ENCODE data around the gene SORCS1. TPM values are rescaled to one million over a fixed set of nuclear protein-coding genes. Genes with fewer than 3 reads are reported as not detected.
A peak's percentile ranks its signal among the peaks of the same experiment; 100 is the strongest.

Gene SORCS1
- total RNA-seq, 1 experiment from 2014 or later, result 0.11 TPM

DNA sequence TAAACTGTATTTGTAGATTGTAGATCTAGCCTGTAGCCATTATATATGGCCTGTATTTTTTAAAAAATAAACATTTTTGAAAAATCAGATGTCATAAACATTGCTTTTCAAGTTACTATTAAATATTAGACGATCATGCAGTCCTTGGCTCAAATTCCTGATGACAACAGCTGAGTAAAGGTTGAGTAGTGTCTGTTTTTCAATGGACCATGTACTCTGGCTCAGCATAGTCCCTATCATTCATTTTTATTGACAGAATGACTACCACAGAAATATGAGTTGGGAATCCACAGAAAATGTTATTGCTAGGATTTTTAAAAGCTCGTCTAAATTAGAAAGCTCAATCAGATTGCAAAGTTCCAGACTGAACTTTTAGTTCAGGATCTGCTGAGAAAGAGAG, 145.4 kb downstream of the SORCS1 start:
- no peaks in the 10 kb centered on the region for H3F3A ChIP-seq (ENCODE audit: low read length, unreplicated experiment)
- CTCF ChIA-PET, result no interaction called here
- no TSS peak for BruUV-seq (replicated peaks)

DNA sequence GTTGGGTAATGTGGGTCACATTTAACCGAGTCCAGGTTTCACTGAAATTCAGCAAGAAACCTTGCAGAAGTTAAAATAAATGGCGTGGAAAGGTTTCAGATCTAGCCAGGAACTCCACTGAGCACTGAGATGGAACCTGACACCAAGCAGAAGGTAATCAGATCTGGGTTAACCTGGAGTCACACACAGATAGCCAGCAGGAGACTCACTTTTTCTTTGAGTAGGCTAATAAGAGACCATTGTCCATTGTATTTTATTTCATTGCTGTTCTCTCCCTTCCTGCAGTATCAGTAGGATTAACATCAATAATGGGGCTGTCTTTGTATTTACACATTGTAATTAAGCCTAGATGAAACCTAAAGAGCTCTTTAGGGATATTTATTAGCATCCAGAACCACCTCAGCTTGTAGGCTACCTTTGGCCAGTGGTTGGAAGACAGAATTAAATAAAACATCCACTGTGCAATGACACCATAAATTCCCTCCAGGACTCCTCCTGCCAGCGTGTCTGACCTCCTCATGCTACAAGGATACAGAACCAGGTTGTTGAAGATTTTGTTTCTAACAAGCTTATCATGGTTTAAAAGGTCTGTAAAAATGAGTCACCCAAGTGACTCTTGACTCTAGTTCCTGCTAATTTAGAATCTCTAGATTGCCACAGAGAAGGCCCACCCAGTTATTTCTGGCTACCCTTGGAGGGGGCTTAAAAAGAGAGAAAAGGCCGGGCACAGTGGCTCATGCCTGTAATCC, 151.1 kb downstream of the SORCS1 start:
- no peaks in the 10 kb centered on the region for H3K9me2 ChIP-seq (replicated peaks; ENCODE audit: low read length)
- no peaks in the 10 kb centered on the region for H3K9me3 ChIP-seq (ENCODE audit: low read length)
- ChIA-PET POLR2A (ENCODE audit: unreplicated experiment) (no interaction called here), CTCF (no interaction called here)
- no peaks in the 10 kb centered on the region for H3K4me1 ChIP-seq (ENCODE audit: insufficient read depth, low read length)
- no peak overlapping the region for H2AFZ ChIP-seq (ENCODE audit: low read length)
- H4K20me1 ChIP-seq (ENCODE audit: low read length), result no peaks in the 10 kb centered on the region
- H3K27me3 ChIP-seq (ENCODE audit: low read length), result peaks cover 26% of the 10 kb centered on the region
- ATAC-seq, result no peak
- no TSS peak for BruUV-seq (replicated peaks)
- DNase-seq, result no peak
- H3K4me3 ChIP-seq (ENCODE audit: low read length), result no peak overlapping the region
- no peak overlapping the region for H3K27ac ChIP-seq (ENCODE audit: low read length)
- H3K79me2 ChIP-seq (ENCODE audit: low read length), result no peaks in the 10 kb centered on the region
- H3F3A ChIP-seq (ENCODE audit: low read length, unreplicated experiment), result no peaks in the 10 kb centered on the region
- no peaks in the 10 kb centered on the region for H3K36me3 ChIP-seq (ENCODE audit: low read depth, low read length)
- no peak overlapping the region for H3K9ac ChIP-seq (ENCODE audit: low read length)
- TF ChIP-seq EZH2 (IDR thresholded peaks at IDR 0.05; ENCODE audit: low read length, unreplicated experiment) (no peak), EZH2phosphoT487 (IDR thresholded peaks at IDR 0.05; ENCODE audit: borderline replicate concordance, low read length) (no peak)
- TF ChIP-seq, protein P1, sequence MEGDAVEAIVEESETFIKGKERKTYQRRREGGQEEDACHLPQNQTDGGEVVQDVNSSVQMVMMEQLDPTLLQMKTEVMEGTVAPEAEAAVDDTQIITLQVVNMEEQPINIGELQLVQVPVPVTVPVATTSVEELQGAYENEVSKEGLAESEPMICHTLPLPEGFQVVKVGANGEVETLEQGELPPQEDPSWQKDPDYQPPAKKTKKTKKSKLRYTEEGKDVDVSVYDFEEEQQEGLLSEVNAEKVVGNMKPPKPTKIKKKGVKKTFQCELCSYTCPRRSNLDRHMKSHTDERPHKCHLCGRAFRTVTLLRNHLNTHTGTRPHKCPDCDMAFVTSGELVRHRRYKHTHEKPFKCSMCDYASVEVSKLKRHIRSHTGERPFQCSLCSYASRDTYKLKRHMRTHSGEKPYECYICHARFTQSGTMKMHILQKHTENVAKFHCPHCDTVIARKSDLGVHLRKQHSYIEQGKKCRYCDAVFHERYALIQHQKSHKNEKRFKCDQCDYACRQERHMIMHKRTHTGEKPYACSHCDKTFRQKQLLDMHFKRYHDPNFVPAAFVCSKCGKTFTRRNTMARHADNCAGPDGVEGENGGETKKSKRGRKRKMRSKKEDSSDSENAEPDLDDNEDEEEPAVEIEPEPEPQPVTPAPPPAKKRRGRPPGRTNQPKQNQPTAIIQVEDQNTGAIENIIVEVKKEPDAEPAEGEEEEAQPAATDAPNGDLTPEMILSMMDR (conservative IDR thresholded peaks at IDR 0.05; ENCODE audit: low read depth, low read length), result no peak
- intact Hi-C loops (cut with micrococcal nuclease), result no loop called here
- H3K4me2 ChIP-seq (ENCODE audit: low read length), result no peak overlapping the region

More for the DNA sequence above, 145.4 kb downstream of the SORCS1 start:
- H3K79me2 ChIP-seq (ENCODE audit: low read length), result no peaks in the 10 kb centered on the region
- H3K9ac ChIP-seq (ENCODE audit: low read length), result no peak overlapping the region
- peaks cover 40% of the 10 kb centered on the region for H3K27me3 ChIP-seq (ENCODE audit: low read length)
- H4K20me1 ChIP-seq (ENCODE audit: low read length), result no peaks in the 10 kb centered on the region
- no peak overlapping the region for H3K4me2 ChIP-seq (ENCODE audit: low read length)
- intact Hi-C loops (cut with micrococcal nuclease), result no loop called here
- H3K4me3 ChIP-seq (ENCODE audit: low read length), result no peak overlapping the region
- H3K27ac ChIP-seq (ENCODE audit: low read length), result no peak overlapping the region
- ATAC-seq (no peak), DNase-seq (peak; percentile 2)
- H3K9me2 ChIP-seq (replicated peaks; ENCODE audit: low read length), result no peaks in the 10 kb centered on the region
- no peaks in the 10 kb centered on the region for H3K4me1 ChIP-seq (ENCODE audit: insufficient read depth, low read length)
- no peaks in the 10 kb centered on the region for H3K36me3 ChIP-seq (ENCODE audit: low read depth, low read length)
- POLR2A ChIA-PET (ENCODE audit: unreplicated experiment), result no interaction called here
- H3K9me3 ChIP-seq (ENCODE audit: low read length), result no peaks in the 10 kb centered on the region
- TF ChIP-seq EZH2 (IDR thresholded peaks at IDR 0.05; ENCODE audit: low read length, unreplicated experiment) (no peak), EZH2phosphoT487 (IDR thresholded peaks at IDR 0.05; ENCODE audit: borderline replicate concordance, low read length) (no peak)
- TF ChIP-seq, protein P1 (conservative IDR thresholded peaks at IDR 0.05; ENCODE audit: low read depth, low read length), result no peak
- H2AFZ ChIP-seq (ENCODE audit: low read length), result no peak overlapping the region

DNA sequence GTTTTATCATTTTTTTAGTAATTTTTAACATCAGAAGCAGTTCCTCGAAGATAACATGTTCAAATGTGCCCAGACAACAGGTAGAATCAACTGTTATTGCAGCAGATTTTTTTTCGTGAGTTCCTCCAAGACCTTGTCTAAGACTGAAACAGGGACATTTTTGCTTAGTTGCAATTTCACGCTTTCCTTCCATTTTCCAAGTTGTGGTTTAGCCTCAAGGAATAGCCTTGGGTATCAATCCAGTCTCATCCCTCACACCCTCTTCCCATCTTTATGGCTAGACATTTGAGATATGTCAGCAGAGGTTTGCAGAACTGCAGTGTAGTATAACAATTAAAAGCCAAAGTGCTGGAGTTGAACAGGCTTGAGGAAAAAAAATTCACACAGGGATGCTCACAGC, 152.5 kb downstream of the SORCS1 start:
- Histone ChIP-seq H3K9me2 (replicated peaks; ENCODE audit: low read length) (no peaks in the 10 kb centered on the region), H3K79me2 (ENCODE audit: low read length) (no peaks in the 10 kb centered on the region), H3K4me1 (ENCODE audit: insufficient read depth, low read length) (no peaks in the 10 kb centered on the region), H2AFZ (ENCODE audit: low read length) (no peak overlapping the region), H3K27ac (ENCODE audit: low read length) (no peak overlapping the region), H3K27me3 (ENCODE audit: low read length) (peaks cover 39% of the 10 kb centered on the region), H3K4me3 (ENCODE audit: low read length) (no peak overlapping the region), H3K9me3 (ENCODE audit: low read length) (no peaks in the 10 kb centered on the region), H3F3A (ENCODE audit: low read length, unreplicated experiment) (no peaks in the 10 kb centered on the region), H4K20me1 (ENCODE audit: low read length) (no peaks in the 10 kb centered on the region), H3K36me3 (ENCODE audit: low read depth, low read length) (no peaks in the 10 kb centered on the region), H3K4me2 (ENCODE audit: low read length) (no peak overlapping the region), H3K9ac (ENCODE audit: low read length) (no peak overlapping the region)
- intact Hi-C loops (cut with micrococcal nuclease), result no loop called here
- DNase-seq, result no peak
- TF ChIP-seq, protein P1 (conservative IDR thresholded peaks at IDR 0.05; ENCODE audit: low read depth, low read length), result no peak
- TF ChIP-seq EZH2 (IDR thresholded peaks at IDR 0.05; ENCODE audit: low read length, unreplicated experiment) (no peak), EZH2phosphoT487 (IDR thresholded peaks at IDR 0.05; ENCODE audit: borderline replicate concordance, low read length) (no peak)
- no peak for ATAC-seq
- ChIA-PET POLR2A (ENCODE audit: unreplicated experiment) (no interaction called here), CTCF (no interaction called here)
- BruUV-seq (replicated peaks), result no TSS peak
